Thyroid gland (tissue), 4 donors: ENCODE measurements around the gene DSTN.

Experiments
- CTCF ChIP-seq, 6 experiments: fragments of 200-600 bp in 3 of 6; fragments of 450-650 bp in 3 of 6; sonication (generic) in 3 of 6; IDR thresholded peaks; one replicate each; pipeline ENCODE4 v1.5.1; 2016 to 2019; ENCODE audit warnings: antibody characterized with exemption in 6 of 6, mild to moderate bottlenecking in 2 of 6, inconsistent platforms in 1 of 6, moderate library complexity in 1 of 6
- POLR2A ChIP-seq, 2 donors: fragments of 450-650 bp; IDR thresholded peaks; one replicate each; pipeline ENCODE4 v1.6.1; 2017; ENCODE audit warnings: antibody characterized with exemption in 2 of 2, mild to moderate bottlenecking in 2 of 2, moderate library complexity in 1 of 2

- no peak for TF ChIP-seq POLR2A (IDR thresholded peaks at IDR 0.05)
- TF ChIP-seq CTCF (IDR thresholded peaks at IDR 0.05), result no peak
These were observed 46.5 kb upstream of the DSTN start for GRCh38 chr20:17523326-17523725.
